Gastroesophageal sphincter (tissue), 3 donors: Measurements from ENCODE around the gene TMEM116.

Experiments
- POLR2AphosphoS5 ChIP-seq: sonication (generic); formaldehyde crosslinking; IDR thresholded peaks from one replicate; pipeline ENCODE4 v1.6.1; 2017; ENCODE audit warnings: antibody characterized with exemption
- TF ChIP-seq, protein P1 (sequence below), 4 experiments: fragments of 200-600 bp in 2 of 4; fragments of 450-650 bp in 2 of 4; sonication (generic) in 1 of 4; IDR thresholded peaks; one replicate each; pipeline ENCODE4 v1.5.1; 2017 to 2019; ENCODE audit warnings: antibody characterized with exemption in 4 of 4, mild to moderate bottlenecking in 2 of 4, moderate library complexity in 2 of 4

DNA sequence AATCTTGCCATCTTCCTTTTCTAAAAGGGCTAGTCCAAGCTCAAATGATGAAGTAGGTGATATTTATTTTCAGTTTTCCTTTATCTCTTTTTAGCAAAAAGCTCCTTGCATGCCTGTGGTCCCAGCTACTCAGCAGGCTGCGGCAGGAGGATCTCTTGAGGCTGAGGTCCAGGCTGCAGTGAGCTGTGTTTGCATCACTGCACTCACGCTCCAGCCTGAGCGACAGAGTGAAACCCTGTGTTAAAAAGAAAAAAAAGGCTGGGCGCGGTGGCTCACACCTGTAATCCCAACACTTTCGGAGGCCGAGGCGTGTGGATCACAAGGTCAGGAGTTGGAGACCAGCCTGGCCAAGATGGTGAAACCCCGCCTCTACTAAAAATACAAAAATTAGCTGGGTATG is 5.0 kb downstream of the TMEM116 start:
- TF ChIP-seq, protein P1, sequence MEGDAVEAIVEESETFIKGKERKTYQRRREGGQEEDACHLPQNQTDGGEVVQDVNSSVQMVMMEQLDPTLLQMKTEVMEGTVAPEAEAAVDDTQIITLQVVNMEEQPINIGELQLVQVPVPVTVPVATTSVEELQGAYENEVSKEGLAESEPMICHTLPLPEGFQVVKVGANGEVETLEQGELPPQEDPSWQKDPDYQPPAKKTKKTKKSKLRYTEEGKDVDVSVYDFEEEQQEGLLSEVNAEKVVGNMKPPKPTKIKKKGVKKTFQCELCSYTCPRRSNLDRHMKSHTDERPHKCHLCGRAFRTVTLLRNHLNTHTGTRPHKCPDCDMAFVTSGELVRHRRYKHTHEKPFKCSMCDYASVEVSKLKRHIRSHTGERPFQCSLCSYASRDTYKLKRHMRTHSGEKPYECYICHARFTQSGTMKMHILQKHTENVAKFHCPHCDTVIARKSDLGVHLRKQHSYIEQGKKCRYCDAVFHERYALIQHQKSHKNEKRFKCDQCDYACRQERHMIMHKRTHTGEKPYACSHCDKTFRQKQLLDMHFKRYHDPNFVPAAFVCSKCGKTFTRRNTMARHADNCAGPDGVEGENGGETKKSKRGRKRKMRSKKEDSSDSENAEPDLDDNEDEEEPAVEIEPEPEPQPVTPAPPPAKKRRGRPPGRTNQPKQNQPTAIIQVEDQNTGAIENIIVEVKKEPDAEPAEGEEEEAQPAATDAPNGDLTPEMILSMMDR (IDR thresholded peaks at IDR 0.05), result no peak
- no peak for TF ChIP-seq POLR2AphosphoS5
